GM19351 (cell line): ENCODE data around the gene FGFR4.
A peak's percentile ranks its signal among the peaks of the same experiment; 100 is the strongest.

Source experiments
- ATAC-seq: cut with Tn5 transposase; IDR thresholded peaks from one replicate; pipeline ENCODE4 v1.9.1; 2021; ENCODE audit warnings: mild to moderate bottlenecking, moderate library complexity; ENCODE audit not compliant: unreplicated experiment

Gene FGFR4

GRCh38 chr5:177131019-177131320 is 44.3 kb downstream of the FGFR4 start:
- no peak for ATAC-seq

- no peak for ATAC-seq
Measured at GRCh38 chr5:177131352-177132135, 44.8 kb downstream of the FGFR4 start.

GRCh38 chr5:177132136-177133095 is 45.7 kb downstream of the FGFR4 start:
- ATAC-seq, result peak; percentile 2

- ATAC-seq, result peak; percentile 64
Measured at GRCh38 chr5:177133096-177133852, 46.6 kb downstream of the FGFR4 start, which contains the start of gene NSD1. Gene NSD1, plus strand, starts transcription at chr5:177133773. Its CDS starts 1,331 bp downstream, at chr5:177135104.

GRCh38 chr5:177133853-177134696 is 47.4 kb downstream of the FGFR4 start:
- peak; percentile 34 for ATAC-seq

- ATAC-seq, result no peak
Measured at GRCh38 chr5:177134697-177135225, 48.0 kb downstream of the FGFR4 start.

- ATAC-seq, result no peak
Measured at GRCh38 chr5:177140312-177140711, 53.6 kb downstream of the FGFR4 start.

GRCh38 chr5:177141496-177141895 is 54.8 kb downstream of the FGFR4 start:
- no peak for ATAC-seq

- ATAC-seq, result no peak
Measured at GRCh38 chr5:177142098-177142611, 55.4 kb downstream of the FGFR4 start.

- ATAC-seq, result no peak
Measured at GRCh38 chr5:177142778-177143177, 56.1 kb downstream of the FGFR4 start.

- ATAC-seq, result no peak
Measured at GRCh38 chr5:177146891-177147638, 60.4 kb downstream of the FGFR4 start.
